GM12892 (cell line): Measurements from ENCODE around the gene CCDC158.
"Not testable (repeated sequence)": the region's sequence is repeated elsewhere in the genome, so short reads cannot be mapped to it uniquely, and the experiment has no call there.

Experiments
- POLR2A ChIP-seq: IDR thresholded peaks from 2 replicates; pipeline ENCODE4 v1.6.1; 2011; ENCODE audit warnings: low read depth, low read length, control low read depth
- POLR2AphosphoS5 ChIP-seq: IDR thresholded peaks from 2 replicates; pipeline ENCODE4 v1.6.1; 2011; ENCODE audit warnings: low read depth, low read length, control low read depth

- TF ChIP-seq POLR2A, POLR2AphosphoS5: not testable (repeated sequence)
These were observed 61.0 kb downstream of the CCDC158 start for GRCh38 chr4:76359881-76360466.
